GM20000 (cell line): Measurements from ENCODE around the gene LHFPL4.
"Not testable (repeated sequence)": the region's sequence is repeated elsewhere in the genome, so short reads cannot be mapped to it uniquely, and the experiment has no call there.

Source experiments
- DNase-seq: peaks from one replicate; pipeline ENCODE4 v3.0.0; 2012; ENCODE audit warnings: low spot score
- CTCF ChIP-seq: IDR thresholded peaks from 2 replicates; pipeline ENCODE4 v1.5.1; 2012; ENCODE audit warnings: mild to moderate bottlenecking, control low read depth; ENCODE audit errors: extremely low read depth, missing control alignments

LHFPL4 gene

GRCh38 chr3:9583792-9584191 is 30.2 kb upstream of the LHFPL4 start:
- DNase-seq, result no peak
- TF ChIP-seq CTCF, result no peak

- no peak for DNase-seq
- no peak for TF ChIP-seq CTCF
Observed at GRCh38 chr3:9583371-9583770, 29.7 kb upstream of the LHFPL4 start.

- no peak for TF ChIP-seq CTCF
- no peak for DNase-seq
Observed at GRCh38 chr3:9582332-9582731, 28.7 kb upstream of the LHFPL4 start.

- no peak for DNase-seq
- TF ChIP-seq CTCF, result no peak
Observed at GRCh38 chr3:9581742-9582141, 28.1 kb upstream of the LHFPL4 start.

- no peak for TF ChIP-seq CTCF
- DNase-seq, result no peak
Observed at GRCh38 chr3:9569054-9569453, 15.4 kb upstream of the LHFPL4 start.

- DNase-seq, result no peak
- no peak for TF ChIP-seq CTCF
Observed at GRCh38 chr3:9565316-9565715, 11.7 kb upstream of the LHFPL4 start.

- DNase-seq, result no peak
- TF ChIP-seq CTCF, result no peak
Observed at GRCh38 chr3:9563851-9564250, 10.2 kb upstream of the LHFPL4 start.

- DNase-seq, result not testable (repeated sequence)
Observed at GRCh38 chr3:9560056-9560455, 6.4 kb upstream of the LHFPL4 start.
